HAP-1 (cell line): ENCODE data around the gene ALG12.

ENCODE experiments used
- DNase-seq, 2 experiments: peaks; one replicate each; pipeline ENCODE4 v3.0.0-alpha.2; 2016 to 2020; ENCODE audit warnings: low spot score in 2 of 2
- H3K27me3 ChIP-seq: fragments of 250-450 bp; sonication (Bioruptor Pico); 2 replicates; pipeline ENCODE4 v1.5.1; 2020; ENCODE audit warnings: low read depth, mild to moderate bottlenecking, moderate library complexity
- H3K36me3 ChIP-seq: fragments of 250-450 bp; sonication (Bioruptor Pico); replicated peaks from 2 replicates; pipeline ENCODE4 v1.5.1; 2020; ENCODE audit warnings: mild to moderate bottlenecking
- H3K4me1 ChIP-seq: fragments of 250-450 bp; sonication (Bioruptor Pico); 2 replicates; pipeline ENCODE4 v1.5.1; 2020; ENCODE audit warnings: mild to moderate bottlenecking
- H3K4me3 ChIP-seq: fragments of 250-450 bp; sonication (Bioruptor Pico); 2 replicates; pipeline ENCODE4 v1.5.1; 2020; ENCODE audit warnings: mild to moderate bottlenecking, moderate library complexity
- H3K9me3 ChIP-seq: fragments of 250-450 bp; sonication (Bioruptor Pico); 2 replicates; pipeline ENCODE4 v1.5.1; 2020; ENCODE audit warnings: mild to moderate bottlenecking, moderate library complexity
- in situ Hi-C: fragments of 300-500 bp; cut with MboI; formaldehyde crosslinking; loops from 3 replicates; pipeline ENCODE4 v1.14.3; 2020; ENCODE audit warnings: low sequenced_read_pairs, inconsistent platforms, mixed read lengths

ALG12 gene

DNA sequence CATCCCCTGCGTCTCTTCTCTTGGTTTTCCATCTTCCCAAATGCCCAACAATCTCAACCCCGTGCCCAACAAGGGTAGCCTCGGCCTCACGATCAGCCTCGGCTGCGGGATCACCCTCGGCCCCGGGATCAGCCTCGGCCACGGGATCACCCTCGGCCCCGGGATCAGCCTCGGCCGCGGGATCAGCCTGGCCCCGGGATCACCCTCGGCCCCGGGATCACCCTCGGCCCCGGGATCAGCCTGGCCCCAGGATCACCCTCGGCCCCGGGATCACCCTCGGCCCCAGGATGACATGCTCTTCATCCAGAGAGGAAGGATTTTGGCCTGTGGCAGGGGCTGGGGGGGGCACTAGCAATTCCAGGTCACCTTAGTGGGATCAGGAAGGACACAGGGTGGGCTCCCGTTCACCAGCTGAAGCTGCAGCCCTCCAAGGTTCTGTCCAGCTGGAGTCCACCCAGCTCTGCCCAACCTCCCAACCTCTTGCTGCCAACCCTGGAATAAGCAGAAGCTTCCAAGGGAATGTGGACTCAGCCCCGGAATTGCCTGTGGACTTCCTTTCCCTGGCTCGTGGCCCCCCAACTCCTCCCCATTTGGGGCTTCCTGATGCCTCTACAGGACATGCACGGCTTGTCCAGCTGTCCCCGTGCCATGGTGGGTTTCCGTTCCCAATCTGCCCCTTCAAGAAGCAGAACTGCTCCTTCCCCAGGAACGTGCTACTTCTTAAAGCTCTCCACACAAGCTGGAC is 6.2 kb downstream of the ALG12 start:
- Histone ChIP-seq H3K27me3 (no peaks in the 10 kb centered on the region), H3K4me3 (no peak overlapping the region), H3K4me1 (no peaks in the 10 kb centered on the region; the same call in 1 of the 2 replicates), H3K9me3 (no peaks in the 10 kb centered on the region), H3K36me3 (peaks cover 24% of the 10 kb centered on the region)
- in situ Hi-C loops: no loop called here
- no peak for DNase-seq

DNA sequence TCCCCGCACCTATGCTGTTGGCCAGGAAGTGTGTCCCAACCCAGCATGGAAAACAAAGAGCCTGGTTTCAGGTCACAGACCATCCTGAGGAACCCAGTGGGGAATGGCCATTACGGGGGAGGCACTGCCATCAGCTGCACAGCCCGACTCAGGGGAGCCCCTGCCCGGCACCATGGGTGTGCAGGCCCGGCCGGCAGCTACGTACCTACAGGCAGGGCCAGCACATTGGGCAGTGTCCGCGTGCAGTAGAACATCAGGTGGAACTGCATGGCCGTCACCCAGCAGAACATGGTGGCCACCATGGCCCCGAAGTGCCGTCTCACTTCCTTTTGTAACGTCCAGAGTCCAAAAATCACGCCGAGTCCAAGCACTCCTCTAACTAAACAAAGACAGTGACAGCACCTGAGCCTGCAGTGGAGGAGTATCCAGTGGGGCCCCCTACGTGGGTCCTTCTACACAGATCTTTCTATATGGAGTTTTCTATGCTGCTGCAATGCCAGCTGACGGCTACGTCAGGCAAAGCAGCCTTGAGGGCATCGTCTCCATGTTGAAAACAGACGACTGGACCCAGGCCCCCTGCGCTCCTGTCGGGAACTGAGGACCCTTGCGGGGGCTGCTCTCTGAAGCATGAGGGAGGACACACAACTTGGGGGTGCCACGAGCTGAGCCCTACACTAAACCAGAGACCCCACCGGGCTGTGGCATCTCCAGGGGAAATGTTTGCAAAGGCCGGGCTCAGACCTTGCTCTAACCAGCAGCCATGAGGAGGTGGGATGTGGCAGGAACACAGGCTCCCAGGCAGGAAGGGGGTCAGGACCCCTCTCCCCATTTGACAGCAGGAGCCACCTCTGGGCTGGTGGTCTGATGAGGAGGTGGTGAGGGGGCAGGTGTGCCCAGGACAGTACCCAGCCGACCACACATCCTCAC is 7.7 kb downstream of the ALG12 start:
- no peaks in the 10 kb centered on the region for H3K27me3 ChIP-seq

DNA sequence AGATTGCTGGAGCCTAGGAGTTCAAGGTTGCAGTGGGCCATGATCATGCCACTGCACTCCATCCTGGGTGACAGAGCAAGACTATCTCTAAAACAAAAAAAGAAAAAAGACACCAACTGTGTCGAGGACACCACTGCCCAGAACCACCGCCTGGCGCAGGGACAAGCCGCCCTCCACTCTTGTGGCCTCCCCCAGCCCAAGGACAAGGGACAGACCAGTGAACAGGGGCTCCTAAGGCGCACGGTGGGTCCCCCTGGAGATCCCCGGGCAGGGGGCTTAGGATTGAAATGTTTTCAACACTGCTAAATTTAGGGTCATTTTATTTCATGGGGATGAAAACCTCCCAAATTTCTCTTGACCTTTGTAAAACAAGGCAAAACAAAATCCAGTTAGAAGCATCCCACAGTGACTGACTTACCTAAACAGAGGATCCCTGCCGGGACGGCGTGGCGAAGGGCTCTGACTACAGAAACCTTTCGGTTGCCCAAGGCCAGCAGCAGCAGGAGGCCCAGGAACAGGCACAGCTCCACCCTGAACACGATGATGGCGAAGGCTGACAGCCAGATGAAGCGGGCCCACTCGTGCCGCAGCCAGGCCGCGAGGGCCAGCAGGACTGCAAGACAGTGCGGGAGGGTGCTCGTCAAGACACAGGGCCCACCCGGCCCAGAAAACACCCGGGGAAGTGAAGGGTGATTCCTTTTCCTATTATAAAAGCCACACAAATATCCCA is 8.6 kb downstream of the ALG12 start:
- Histone ChIP-seq H3K27me3 (no peaks in the 10 kb centered on the region), H3K36me3 (peaks cover 25% of the 10 kb centered on the region), H3K9me3 (no peaks in the 10 kb centered on the region), H3K4me1 (no peaks in the 10 kb centered on the region), H3K4me3 (no peak overlapping the region)
- DNase-seq: no peak
- in situ Hi-C loops: no loop called here

More for the DNA sequence above, 7.7 kb downstream of the ALG12 start:
- no peak for DNase-seq
- Histone ChIP-seq H3K4me1 (no peaks in the 10 kb centered on the region), H3K4me3 (no peak overlapping the region), H3K36me3 (peaks cover 25% of the 10 kb centered on the region), H3K9me3 (no peaks in the 10 kb centered on the region)
- in situ Hi-C loops: no loop called here

DNA sequence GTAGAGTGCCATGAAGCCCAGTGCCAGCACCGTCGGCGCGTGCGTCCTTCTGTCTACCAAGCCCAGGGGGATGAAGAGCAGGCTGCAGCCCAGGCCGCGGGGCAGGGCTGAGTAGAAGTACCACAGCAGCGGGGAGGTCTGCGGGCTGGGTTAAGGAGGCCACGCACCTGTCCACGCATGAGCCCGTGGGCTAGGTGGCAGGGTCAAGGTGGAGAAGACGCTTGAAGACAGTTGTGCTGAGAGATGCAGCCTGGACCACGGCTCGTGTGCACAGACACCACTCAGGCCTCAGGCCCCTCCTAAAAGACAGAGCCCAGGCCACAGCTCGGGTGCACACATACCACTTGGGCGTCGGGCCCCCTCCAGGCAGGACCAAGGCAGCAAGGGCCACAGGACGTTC is 10.4 kb downstream of the ALG12 start:
- in situ Hi-C loops: no loop called here
- Histone ChIP-seq H3K4me3 (no peak overlapping the region), H3K36me3 (peaks cover 31% of the 10 kb centered on the region), H3K4me1 (no peaks in the 10 kb centered on the region), H3K9me3 (no peaks in the 10 kb centered on the region), H3K27me3 (no peaks in the 10 kb centered on the region)
- no peak for DNase-seq

DNA sequence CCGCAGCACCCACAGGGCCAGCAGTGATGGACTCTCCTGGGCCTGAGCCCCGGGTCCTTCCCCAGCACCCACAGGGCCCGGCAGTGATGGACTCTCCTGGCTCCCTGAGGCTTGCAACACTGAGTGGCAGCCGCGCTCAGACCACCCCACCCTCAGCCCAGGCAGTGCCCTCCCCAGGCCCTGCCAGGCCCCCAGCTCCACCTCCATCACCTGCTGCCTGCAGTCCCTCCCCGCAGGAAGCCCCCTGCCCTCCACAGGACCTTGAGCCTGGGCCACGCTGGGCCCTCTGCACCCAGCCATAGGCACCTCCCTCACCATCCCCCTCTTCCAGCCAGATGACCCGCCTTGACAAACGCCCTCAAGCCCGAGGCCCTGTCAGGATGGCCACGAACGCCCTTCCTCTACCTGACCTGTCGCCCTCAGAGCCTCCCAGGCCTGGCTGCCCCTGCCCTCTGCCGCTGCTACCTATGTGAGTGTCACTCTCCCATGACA is 11.4 kb downstream of the ALG12 start:
- H3K36me3 ChIP-seq: peaks cover 26% of the 10 kb centered on the region
- in situ Hi-C loops: no loop called here
- H3K4me1 ChIP-seq: no peaks in the 10 kb centered on the region
- no peak for DNase-seq
- no peaks in the 10 kb centered on the region for H3K27me3 ChIP-seq
- H3K9me3 ChIP-seq: no peaks in the 10 kb centered on the region
- no peak overlapping the region for H3K4me3 ChIP-seq

DNA sequence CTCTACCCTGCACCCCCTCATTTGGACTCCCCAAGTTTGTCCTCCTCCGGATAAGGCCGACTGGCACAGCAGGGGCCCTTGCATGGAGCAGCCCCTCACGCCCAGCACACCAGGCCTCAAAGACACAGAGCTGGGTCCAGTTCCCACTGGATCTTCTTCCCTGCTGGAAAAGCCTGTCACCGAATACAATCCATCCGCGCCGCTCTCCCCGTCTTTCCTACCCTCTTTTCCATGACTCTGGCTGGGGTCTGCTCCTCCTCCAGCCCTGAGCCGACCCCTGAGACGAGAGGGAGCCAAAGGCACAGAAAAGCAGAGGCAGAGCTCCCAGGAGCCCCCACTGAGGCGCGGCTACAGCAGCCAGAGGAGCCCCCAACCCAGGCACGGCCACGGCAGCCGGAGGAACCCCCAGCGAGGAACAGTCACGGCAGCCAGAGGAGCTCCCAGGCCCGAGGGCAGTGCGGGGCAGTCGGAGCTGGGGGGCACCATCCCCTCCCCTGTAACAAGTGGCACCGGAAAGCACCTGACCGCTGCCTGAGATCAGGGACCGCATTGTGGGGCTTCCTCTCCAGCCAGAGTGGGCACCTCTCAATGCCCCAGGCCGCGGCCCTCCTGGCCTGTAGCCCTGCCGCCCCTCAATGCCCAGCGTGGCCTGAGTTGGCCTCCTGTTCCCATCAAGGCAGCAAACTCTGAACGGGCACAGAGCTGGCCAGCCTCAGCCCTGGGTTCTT is 12.0 kb downstream of the ALG12 start:
- no peak for DNase-seq
- no peak overlapping the region for H3K4me3 ChIP-seq
- in situ Hi-C loops: no loop called here
- peaks cover 26% of the 10 kb centered on the region for H3K36me3 ChIP-seq
- H3K4me1 ChIP-seq: no peaks in the 10 kb centered on the region
- H3K9me3 ChIP-seq: no peaks in the 10 kb centered on the region
- H3K27me3 ChIP-seq: no peaks in the 10 kb centered on the region

DNA sequence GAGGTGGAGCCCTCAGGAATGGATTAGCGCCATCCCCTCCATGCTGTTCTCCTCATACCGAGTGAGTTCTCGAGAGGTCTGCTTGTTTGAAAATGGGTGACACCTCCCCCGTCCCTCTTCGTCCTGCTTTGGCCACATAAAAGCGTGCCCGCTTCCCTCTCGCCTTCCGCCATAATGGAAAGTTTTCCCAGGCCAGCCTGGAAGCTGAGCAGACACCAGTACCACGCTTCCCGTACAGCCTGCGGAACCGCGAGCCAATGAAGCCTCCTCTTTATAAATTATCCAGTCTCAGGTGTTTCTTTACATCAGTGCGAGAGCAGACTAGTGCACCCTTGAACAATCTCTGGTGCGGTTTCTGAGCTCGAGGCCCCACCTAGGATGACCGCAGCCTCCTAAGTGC is 12.8 kb downstream of the ALG12 start:
- in situ Hi-C loops: no loop called here
- Histone ChIP-seq H3K4me3 (no peak overlapping the region), H3K36me3 (peaks cover 26% of the 10 kb centered on the region), H3K27me3 (no peaks in the 10 kb centered on the region), H3K4me1 (no peaks in the 10 kb centered on the region), H3K9me3 (no peaks in the 10 kb centered on the region)
- no peak for DNase-seq

DNA sequence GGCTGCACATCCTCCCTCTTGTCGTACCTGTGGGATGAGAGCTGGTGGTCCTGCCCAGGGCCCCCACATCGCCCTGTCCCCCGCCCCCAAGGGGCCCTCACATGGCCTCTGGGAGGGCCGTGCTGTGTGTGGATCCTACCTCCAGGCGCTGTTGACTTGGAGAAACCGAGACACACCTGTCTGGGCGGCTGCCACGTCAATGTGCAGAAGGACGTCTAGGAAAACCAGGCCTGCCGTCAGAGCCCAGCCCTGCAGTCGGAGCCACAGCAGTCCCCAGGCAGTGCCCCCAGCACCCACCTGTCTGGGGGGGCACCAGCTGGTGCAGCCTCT is 14.2 kb downstream of the ALG12 start:
- DNase-seq: no peak
- Histone ChIP-seq H3K27me3 (no peaks in the 10 kb centered on the region), H3K4me1 (no peaks in the 10 kb centered on the region), H3K4me3 (no peak overlapping the region), H3K36me3 (peaks cover 24% of the 10 kb centered on the region), H3K9me3 (no peaks in the 10 kb centered on the region)
- in situ Hi-C loops: no loop called here

DNA sequence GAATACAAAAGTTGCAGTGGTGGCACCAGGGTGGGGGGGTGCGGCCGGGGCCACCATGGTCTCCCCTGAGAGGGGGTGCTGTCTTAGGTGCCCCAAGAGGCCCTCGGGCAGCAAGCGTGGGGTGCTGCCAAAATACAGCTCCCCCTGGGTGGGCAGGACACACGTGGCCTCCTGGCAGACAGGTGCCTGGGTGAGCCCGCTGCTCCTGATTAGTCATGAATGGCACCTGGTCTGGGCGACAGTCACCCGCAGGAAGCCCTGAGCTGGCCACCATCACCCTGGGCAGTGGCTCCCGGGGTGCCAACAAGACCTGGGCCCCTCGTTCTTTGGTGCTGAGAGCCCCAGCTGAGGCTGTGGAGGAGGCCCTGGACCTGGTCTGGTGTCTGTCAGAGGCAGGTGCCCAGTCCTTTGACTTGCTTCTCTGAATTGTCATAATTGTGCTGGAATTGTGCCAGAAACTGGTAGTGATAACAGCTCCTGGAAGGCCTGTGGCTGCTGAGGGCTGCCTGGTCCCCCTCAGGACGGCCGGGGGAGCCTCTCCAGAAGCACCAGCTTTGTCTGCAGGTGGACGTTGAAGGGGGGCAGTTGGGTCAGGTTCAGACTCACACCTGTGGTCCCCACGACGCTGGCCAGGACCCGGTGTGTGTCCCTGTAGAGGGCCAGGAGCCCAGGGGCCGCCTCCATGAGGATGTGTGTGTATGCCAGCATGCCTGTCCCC is 14.8 kb downstream of the ALG12 start:
- no peaks in the 10 kb centered on the region for H3K9me3 ChIP-seq
- H3K36me3 ChIP-seq: peaks cover 23% of the 10 kb centered on the region
- H3K27me3 ChIP-seq: no peaks in the 10 kb centered on the region
- H3K4me1 ChIP-seq: no peaks in the 10 kb centered on the region
- DNase-seq: no peak
- H3K4me3 ChIP-seq: no peak overlapping the region
- in situ Hi-C loops: no loop called here

DNA sequence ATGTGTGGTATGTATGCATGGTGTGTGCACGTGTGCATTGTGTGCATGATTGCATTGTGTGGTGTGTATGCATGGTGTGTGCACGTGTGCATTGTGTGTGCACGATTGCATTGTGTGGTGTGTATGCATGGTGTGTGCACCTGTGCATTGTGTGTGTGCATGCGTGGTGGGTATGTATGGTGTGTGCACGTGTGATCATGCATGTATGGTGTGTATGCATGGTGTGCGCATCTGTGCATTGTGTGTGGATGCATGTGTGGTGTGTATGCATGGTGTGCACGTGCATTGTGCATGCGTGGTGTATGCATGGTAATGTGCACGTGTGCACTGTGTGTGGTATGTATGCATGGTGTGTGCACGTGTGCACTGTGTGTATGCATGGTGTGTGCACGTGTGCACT is 16.8 kb downstream of the ALG12 start:
- no peaks in the 10 kb centered on the region for H3K4me1 ChIP-seq
- in situ Hi-C loops: no loop called here
- no peaks in the 10 kb centered on the region; the same call in 1 of the 2 replicates for H3K9me3 ChIP-seq
- no peak for DNase-seq
- peaks cover 13% of the 10 kb centered on the region for H3K36me3 ChIP-seq
- no peaks in the 10 kb centered on the region for H3K27me3 ChIP-seq
- H3K4me3 ChIP-seq: no peak overlapping the region

DNA sequence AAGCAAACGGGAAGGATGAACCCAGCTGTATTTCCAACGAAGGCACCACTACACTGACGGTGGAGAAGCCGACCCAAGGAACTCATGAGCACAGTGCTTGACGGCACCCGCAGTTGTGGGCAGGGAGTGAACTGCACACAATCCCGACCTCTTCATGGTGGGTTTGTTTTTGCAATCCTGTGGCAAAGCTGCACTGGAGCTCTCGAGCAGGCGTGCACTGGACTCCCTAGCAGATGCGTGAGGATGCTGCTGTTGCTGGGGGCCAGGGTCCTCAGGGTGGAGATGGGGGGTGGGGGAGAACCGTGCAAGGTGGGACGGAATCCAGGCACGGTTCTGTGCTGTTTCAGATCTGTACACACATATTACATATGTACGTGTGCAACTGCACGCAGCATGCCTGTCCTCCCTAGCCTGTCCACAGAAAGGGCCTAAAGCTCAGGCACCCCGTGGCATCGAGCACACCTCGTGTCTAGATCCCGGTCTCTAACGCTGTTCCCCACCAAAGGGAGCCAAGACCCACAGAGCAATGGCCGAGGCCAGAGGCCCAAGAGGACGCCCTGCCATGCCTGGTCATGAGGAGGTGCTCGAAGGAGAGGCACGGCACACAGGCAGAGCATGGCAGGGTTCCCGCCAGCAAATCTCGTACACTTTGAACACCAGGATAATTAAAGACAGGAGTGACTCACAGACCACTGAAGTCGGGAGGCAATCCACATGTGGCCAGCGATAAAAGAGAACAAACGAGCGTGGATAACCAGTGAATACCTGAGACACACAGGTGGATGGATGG is 17.6 kb downstream of the ALG12 start:
- DNase-seq: no peak
- Histone ChIP-seq H3K9me3 (no peaks in the 10 kb centered on the region; the same call in 1 of the 2 replicates), H3K36me3 (peaks cover 13% of the 10 kb centered on the region), H3K27me3 (no peaks in the 10 kb centered on the region), H3K4me3 (no peak overlapping the region), H3K4me1 (no peaks in the 10 kb centered on the region)
- in situ Hi-C loops: no loop called here

DNA sequence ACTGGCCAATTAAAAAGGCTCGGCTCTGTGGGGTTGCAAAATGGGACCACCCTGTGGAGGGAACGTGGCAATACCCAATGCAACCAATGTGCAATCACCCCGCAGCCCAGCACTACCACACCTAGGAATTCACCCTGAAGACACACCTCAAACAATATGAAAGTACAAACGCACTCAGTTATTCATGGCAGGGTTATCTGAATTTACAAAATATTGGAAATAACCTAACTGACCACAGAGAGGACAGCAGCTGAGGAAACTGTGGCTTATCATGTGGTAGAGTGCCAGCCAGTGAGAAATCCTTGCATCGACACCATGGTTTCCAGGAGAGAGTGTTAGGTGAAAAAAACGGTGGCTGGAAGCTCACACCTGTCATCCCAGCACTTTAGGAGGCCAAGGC is 18.7 kb downstream of the ALG12 start:
- H3K9me3 ChIP-seq: no peaks in the 10 kb centered on the region; the same call in 1 of the 2 replicates
- peaks cover 13% of the 10 kb centered on the region for H3K36me3 ChIP-seq
- H3K4me3 ChIP-seq: no peak overlapping the region
- no peak for DNase-seq
- in situ Hi-C loops: no loop called here
- no peaks in the 10 kb centered on the region for H3K27me3 ChIP-seq
- no peaks in the 10 kb centered on the region for H3K4me1 ChIP-seq
